Measurements from ENCODE around the gene FKBP5. TPM values are rescaled to one million over a fixed set of nuclear protein-coding genes. Genes with fewer than 3 reads are reported as not detected.

Gene FKBP5
- total and polyA plus RNA-seq, 3 donors from 2014 or later: 86.8 to 185 (median 156) TPM

DNA sequence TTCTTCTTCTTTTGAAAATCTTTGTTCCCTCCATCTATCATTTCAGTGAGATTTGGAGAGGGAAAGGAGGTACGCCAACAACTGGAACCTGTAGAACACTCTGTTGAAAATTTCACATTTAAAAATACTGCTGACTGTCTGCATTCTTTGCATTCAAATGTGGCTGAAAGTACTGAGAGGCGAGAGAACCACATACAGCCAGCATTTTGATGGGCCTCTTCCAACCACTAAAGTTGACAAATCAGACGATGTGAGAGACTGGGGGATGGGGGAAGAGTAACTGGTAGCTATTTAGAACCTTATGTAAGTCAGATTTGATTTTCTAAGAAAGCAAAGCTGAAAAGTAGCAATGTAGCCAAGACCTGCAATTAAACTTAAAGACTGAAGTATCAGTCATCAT, 77.5 kb downstream of the FKBP5 start:
- no peaks in the 10 kb centered on the region for H3K9me3 ChIP-seq
- TF ChIP-seq POLR2A (IDR thresholded peaks at IDR 0.05): no peak
- TF ChIP-seq, protein P1, sequence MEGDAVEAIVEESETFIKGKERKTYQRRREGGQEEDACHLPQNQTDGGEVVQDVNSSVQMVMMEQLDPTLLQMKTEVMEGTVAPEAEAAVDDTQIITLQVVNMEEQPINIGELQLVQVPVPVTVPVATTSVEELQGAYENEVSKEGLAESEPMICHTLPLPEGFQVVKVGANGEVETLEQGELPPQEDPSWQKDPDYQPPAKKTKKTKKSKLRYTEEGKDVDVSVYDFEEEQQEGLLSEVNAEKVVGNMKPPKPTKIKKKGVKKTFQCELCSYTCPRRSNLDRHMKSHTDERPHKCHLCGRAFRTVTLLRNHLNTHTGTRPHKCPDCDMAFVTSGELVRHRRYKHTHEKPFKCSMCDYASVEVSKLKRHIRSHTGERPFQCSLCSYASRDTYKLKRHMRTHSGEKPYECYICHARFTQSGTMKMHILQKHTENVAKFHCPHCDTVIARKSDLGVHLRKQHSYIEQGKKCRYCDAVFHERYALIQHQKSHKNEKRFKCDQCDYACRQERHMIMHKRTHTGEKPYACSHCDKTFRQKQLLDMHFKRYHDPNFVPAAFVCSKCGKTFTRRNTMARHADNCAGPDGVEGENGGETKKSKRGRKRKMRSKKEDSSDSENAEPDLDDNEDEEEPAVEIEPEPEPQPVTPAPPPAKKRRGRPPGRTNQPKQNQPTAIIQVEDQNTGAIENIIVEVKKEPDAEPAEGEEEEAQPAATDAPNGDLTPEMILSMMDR (IDR thresholded peaks at IDR 0.05): no peak
- H3K36me3 ChIP-seq (ENCODE audit: low read depth, missing control alignments): no peaks in the 10 kb centered on the region
- H3K27ac ChIP-seq: peak overlapping the region in 1 of 2 donors; percentile 51
- no peaks in the 10 kb centered on the region for H3K27me3 ChIP-seq
- no peak for DNase-seq
- 63 to 70% methylated on average over 3 of the region's 3 CpGs for WGBS, 2 donors
- H3K4me3 ChIP-seq: no peak overlapping the region
- intact Hi-C loops (cut with DNase I; ENCODE audit: low total_unique reads): no loop called here
- peaks cover 15% of the 10 kb centered on the region for H3K4me1 ChIP-seq

DNA sequence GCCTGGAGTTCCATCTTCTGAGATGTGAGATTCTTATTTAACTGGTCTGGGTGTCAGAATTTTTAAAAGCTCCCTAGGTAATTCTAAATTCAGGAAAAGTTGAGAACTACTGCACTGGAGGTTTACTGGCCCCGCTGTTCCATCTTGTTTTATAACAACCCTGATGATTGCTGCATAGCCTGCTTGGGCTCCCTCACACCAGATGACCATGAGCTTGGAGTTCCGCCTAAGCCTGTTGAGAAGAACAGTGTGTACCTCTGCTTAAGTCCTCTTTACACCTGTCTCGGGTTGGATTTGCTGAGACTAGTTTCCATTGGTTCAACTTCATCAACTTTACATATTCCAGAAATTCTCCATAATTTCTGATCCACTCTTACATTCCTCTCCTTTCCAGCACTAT, 77.9 kb downstream of the FKBP5 start:
- Histone ChIP-seq H3K36me3 (ENCODE audit: low read depth, missing control alignments) (no peaks in the 10 kb centered on the region), H3K4me3 (no peak overlapping the region), H3K27me3 (no peaks in the 10 kb centered on the region), H3K9me3 (no peaks in the 10 kb centered on the region), H3K27ac (no peak overlapping the region), H3K4me1 (peaks cover 15% of the 10 kb centered on the region)
- intact Hi-C loops (cut with DNase I; ENCODE audit: low total_unique reads): no loop called here
- 65 to 86% methylated on average over 3 of the region's 3 CpGs for WGBS, 2 donors
- no peak for TF ChIP-seq POLR2A (IDR thresholded peaks at IDR 0.05)
- TF ChIP-seq, protein P1 (IDR thresholded peaks at IDR 0.05): no peak
- no peak for DNase-seq

DNA sequence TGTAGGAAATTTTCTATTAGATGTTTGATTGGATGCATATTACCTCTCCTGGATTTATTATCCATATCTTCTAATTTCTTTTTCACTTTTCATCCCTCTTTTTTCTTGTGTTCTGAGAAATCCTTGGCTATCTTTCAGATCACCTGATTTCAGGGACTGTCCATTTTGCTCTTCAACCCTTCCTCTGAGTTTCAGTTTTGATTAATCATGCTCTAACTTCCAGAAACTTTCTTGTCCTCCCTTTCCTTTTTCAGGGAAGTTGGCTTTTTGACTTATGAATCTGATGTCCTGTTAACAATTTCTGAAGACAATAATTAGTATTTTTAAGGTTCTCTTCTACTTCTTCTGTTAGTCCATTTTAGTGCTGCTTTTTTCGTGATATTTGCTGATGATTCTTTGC, 79.1 kb downstream of the FKBP5 start:
- H3K36me3 ChIP-seq (ENCODE audit: low read depth, missing control alignments): no peaks in the 10 kb centered on the region

DNA sequence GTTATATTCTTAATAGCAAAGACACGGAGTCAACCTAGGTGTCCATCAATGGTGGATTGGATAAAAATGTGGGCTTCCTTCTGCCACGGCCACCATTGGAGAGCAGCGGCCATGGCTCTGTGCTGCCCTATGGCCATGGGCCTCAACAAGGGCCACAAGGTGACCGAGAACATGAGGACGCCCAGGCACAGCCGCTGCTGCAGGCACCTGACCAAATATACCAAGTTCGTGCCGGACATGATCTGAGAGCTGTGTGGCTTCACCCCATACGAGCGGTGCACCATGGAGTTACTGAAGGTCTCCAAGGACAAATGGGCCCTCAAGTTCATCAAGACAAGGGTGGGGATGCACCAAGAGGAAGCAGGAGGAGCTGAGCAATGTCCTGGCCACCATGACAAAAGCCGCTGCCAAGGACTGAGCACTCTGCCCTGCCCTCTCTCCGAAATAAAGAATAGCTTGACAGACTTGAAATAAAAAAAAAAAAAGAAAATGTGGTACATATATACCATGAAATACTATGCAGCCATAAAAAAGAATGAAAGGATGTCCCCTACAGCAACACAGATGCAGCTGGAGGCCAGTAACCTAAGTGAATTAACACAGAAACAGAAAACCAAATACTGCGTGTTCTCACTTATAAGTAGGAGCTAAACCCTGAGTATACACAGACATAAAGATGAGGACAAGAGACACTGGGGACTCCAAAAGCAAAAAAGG, 81.0 kb downstream of the FKBP5 start:
- no peaks in the 10 kb centered on the region for H3K36me3 ChIP-seq (ENCODE audit: low read depth, missing control alignments)
- TF ChIP-seq, protein P1 (IDR thresholded peaks at IDR 0.05): no peak
- no peak for TF ChIP-seq POLR2A (IDR thresholded peaks at IDR 0.05)
- peaks cover 27% of the 10 kb centered on the region for H3K4me1 ChIP-seq
- WGBS, 2 donors: 92 to 93% methylated on average over 13 of the region's 13 CpGs
- H3K9me3 ChIP-seq: no peaks in the 10 kb centered on the region
- no peak overlapping the region for H3K4me3 ChIP-seq
- DNase-seq: no peak
- intact Hi-C loops (cut with DNase I; ENCODE audit: low total_unique reads): no loop called here
- no peaks in the 10 kb centered on the region for H3K27me3 ChIP-seq
- peak overlapping the region in 1 of 2 donors; percentile 69 for H3K27ac ChIP-seq

More for the DNA sequence above, 79.1 kb downstream of the FKBP5 start:
- TF ChIP-seq POLR2A (IDR thresholded peaks at IDR 0.05): no peak
- 90 to 91% methylated on average over 1 of the region's 1 CpG for WGBS, 2 donors
- Histone ChIP-seq H3K9me3 (no peaks in the 10 kb centered on the region), H3K27ac (peak overlapping the region in 1 of 2 donors; percentile 44), H3K4me3 (no peak overlapping the region), H3K4me1 (peaks cover 16% of the 10 kb centered on the region), H3K27me3 (no peaks in the 10 kb centered on the region)
- no peak for DNase-seq
- intact Hi-C loops (cut with DNase I; ENCODE audit: low total_unique reads): no loop called here

DNA sequence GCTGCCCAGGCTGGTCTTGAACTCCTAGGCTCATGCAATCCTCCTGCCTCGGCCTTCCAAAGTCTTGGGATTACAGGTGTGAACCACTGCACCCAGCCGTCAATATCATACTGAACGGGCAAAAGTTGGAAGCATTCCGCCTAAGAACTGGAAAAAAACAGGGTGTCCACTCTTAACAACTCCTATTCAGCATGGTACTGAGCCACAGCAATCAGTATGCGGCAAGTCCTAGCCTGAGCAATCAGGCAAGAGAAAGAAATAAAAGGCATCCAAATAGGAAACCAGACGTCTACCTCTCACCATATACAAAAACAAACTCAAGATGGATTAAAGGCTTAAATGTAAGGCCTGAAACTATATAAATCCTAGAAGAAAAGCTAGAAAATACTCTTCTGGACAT, 83.1 kb downstream of the FKBP5 start:
- H3K4me3 ChIP-seq: no peak overlapping the region
- DNase-seq: no peak
- WGBS, 2 donors: 93 to 97% methylated on average over 6 of the region's 6 CpGs
- no peaks in the 10 kb centered on the region for H3K27me3 ChIP-seq
- TF ChIP-seq, protein P1 (IDR thresholded peaks at IDR 0.05): no peak
- no peak for TF ChIP-seq POLR2A (IDR thresholded peaks at IDR 0.05)
- intact Hi-C loops (cut with DNase I; ENCODE audit: low total_unique reads): no loop called here
- H3K27ac ChIP-seq: peak overlapping the region in 1 of 2 donors; percentile 97
- H3K9me3 ChIP-seq: no peaks in the 10 kb centered on the region
- H3K4me1 ChIP-seq: peaks cover 45% of the 10 kb centered on the region
- no peaks in the 10 kb centered on the region for H3K36me3 ChIP-seq (ENCODE audit: low read depth, missing control alignments)

All from testis (tissue), 3 donors.